Left ventricle myocardium superior (tissue), 1 donor: ENCODE measurements around the gene KRT85. TPM values are rescaled to one million over a fixed set of nuclear protein-coding genes. Genes with fewer than 3 reads are reported as not detected.

ENCODE experiments used
- ATAC-seq: fragments of 200-7000 bp; cut with Tn5 transposase; one replicate; pipeline ENCODE4 v1.9.1; 2020; ENCODE audit warnings: mild to moderate bottlenecking, moderate library complexity
- DNase-seq: peaks from one replicate; pipeline ENCODE4 v3.0.0-alpha.2; 2020
- intact Hi-C: fragments of 100-400 bp; cut with micrococcal nuclease; formaldehyde crosslinking; loops from one replicate; pipeline ENCODE4 v1.11.0; 2022
- total RNA-seq: library from RNA; stranded (reverse); fragmentation: NEBNext Ultra II Directional; extraction: Animal tissue kit (Norgen Biotek cat#: 25700); gene quantifications from one replicate; pipeline ENCODE4 v1.2.1, GENCODE V29; 2021
- donor health status: DM: no; HTN: yes; CAD: no; lungs with severe emphysema.

KRT85 gene
- total RNA-seq, 1 donor from 2014 or later: not detected

DNA sequence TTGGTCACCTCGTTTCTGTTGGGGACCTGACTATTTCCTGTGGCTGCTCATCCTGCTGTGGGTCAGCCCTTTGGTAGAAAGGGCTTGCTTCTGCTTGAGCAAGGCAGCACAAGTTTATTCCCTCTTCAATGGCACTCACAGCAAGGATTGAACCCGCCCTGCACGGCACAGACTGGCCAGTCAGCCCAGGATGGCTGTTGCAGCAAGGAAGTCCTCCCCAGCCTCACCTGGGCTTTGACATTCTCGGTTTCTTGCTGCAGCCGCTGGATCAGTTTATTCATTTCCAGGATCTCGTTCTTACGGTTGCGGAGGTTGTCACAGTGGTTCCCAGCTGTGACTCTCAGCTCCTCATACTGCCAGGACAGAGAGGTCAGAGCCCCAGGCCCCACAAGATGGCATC, 29.4 kb upstream of the KRT85 start:
- intact Hi-C loops: no loop called here
- DNase-seq: no peak
- no peak for ATAC-seq

DNA sequence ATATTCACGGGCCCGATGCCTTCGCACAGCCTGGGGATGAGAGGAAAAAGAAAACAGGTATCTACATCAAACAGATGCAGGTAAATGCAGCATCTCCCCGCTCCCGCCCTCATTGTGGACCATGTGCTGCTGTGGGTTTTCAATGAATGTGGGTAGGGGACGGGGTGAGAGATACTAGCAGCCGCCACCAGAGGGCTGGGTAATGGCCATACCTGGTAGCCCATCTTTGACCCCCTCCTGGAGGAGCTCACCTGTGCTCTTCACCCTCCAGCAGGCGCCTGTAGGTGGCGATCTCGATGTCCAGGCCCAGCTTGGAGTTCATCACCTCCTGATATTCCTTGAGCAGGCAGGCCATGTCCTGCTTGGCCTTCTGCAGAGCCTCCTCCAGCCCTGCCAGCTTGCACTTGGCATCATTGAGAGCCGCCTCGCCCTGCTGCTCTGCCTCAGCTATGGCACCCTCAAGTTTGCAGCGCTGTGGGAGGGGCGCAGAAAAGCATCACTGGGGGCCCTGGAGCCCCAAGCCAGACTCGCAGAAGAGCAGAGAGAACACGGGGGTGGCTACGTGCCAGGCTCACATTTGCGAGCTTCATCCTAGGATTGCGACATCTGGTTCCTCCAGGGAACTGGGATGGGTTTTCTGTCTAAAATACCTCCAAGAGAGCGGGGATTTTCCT, 28.6 kb upstream of the KRT85 start:
- intact Hi-C loops: no loop called here
- ATAC-seq: no peak
- DNase-seq: peak; percentile 60

DNA sequence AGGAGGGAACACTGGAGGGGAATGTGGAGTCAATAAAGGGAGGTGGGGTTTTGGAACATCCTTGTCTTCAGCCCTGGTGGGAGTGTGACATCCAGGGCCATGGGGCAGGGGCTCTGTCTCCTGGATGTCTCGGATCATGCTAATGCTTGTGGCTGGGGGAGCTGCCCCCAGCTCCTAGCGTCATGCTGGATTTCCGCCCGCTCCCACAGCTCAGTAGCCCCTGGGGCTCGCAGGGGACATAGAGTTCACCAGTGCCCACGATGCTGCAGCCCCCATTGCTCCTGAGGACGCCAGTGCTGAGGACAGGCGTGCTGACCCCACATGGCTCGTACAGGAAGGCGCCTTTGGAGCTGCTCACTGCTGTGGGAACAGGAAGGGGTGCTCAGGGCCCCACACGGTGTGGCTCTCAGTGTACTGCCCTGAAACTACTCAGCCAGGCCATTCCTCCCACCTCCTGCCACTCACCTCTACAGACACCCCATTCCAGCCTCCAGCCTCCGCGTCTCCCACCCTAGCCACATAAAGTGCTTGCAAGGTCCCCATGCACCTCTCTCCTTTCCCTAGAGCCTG, 27.6 kb upstream of the KRT85 start:
- intact Hi-C loops: no loop called here
- DNase-seq (no peak), ATAC-seq (no peak)

DNA sequence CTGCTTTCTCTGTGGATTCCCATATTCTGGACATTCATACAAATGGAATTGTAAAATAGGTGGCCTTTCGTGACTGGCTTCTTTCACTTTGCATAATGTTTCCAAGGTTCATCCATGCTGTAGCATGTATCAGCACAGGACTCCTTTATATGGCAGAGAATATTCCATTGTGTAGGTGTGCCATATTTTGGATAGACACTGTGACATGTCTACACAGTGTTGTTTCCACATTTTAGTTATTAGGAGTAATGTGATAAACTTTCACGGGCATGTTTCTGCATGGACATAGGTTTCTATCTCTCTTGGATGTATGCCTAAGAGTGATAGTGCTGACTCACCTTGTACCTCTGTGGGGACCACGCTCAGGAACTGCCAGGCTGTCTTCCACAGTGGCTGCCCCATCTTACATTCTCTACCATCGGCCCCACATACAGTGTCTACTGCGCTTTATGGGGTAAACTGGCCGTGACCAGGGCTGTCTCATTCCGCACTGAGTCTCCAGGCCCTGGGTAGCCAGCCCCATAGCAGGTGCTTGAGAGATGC, 25.3 kb upstream of the KRT85 start:
- intact Hi-C loops: no loop called here
- ATAC-seq: no peak
- no peak for DNase-seq

DNA sequence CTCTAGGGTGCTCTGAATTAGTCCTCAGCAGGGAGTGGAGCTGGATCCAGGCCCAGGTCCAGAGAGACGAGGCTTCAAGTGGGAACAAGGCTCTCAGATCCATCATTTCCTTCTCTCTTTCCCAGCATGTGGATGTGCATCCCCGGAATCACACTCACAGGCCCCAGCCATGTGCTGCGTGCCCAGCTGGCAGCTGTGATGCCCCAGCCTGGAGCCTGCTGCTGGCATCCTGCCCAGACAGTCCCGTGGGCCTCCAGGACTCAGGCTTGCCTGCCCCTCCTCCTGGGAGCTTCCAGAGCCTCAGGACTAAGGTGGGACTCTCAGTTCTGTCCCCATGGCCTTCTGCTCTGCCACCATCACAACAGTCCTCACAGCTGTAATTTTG, 24.3 kb upstream of the KRT85 start:
- peak; percentile 89 for DNase-seq
- ATAC-seq: peak; percentile 96
- intact Hi-C loops: no loop called here

DNA sequence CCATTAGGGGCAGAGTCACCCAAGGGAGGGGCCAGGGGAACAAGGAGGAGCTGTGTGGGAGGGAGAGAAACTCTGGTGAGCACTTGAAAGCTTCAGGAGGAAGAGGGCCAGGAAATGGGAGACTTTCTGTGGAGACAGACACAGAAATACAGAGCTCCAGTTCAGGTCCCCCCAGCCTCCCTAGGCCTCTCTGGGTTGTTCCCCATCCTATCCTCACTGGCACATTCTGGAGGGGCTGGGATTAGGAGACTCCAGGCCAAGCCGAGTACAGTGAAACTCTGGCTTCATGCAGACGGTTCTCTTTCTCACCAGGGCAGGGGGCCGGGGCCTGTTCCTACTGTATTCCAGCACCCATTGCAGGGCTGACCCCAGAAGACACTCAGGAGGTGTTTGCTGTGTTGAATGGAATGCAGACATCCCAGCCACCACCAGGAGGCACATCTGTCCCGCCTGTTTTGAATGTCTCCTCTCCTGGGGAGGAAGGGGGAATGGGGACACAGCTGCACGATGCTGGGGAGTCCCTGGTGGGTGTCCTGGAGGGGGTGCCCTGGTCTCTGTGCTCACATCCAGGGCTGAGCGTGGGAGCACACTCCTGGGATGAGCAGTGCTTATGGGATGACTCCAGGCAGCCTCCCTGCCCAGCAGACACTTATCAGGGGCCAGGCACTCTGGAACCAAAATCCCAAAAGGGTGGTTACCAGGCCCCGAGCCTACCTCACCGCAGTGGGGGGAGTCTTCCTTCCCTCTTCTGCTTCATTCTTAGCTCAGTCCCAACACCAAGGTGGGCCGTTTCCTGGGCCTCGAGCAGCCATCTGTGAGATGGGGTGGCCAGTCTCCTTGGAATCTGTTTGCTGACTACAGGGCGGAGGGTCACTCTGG, 23.7 kb upstream of the KRT85 start:
- intact Hi-C loops: no loop called here
- DNase-seq (no peak), ATAC-seq (peak; percentile 7)

DNA sequence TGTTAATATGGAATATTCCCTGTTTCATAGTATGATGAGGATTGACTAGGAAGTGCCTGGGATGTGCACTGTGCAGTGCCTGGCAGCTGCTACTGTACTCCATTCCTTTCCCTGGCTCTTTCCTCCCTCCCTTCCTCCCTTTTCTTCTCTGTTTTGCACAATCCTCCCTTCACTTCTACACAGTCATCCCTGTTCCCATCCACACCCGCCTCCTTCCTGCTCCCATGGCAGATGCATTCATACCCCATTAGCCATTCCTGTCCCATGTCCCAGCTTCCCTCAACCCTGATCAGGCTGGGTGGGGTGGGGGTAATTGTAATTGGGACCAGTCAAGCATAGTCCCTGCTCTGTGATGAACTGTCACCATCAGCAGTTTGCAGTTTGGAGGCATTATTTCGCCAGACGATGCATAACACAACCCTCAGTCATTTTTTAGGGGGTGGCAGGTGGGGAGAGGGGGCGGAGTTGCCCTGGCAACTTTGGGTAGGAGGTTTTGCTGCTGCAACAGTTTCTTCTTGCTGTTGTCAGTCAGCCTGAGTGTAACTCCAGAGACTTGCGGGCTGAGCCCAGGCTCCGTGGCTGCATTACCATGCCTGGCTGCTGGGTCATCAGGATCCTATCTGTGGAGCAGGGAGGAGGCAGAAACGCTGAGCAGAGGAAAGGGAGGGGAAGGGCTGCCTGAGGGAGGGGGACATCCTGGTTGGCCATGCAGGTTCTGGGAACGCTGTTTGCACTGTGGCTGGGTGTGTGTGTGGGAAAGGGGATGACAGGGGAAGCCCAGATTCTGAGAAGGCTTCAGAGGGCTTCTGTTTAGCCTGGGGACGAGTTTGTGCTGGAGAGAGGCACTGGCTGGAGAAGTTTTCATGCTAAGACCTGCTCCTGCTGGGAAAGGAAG, 22.3 kb upstream of the KRT85 start:
- DNase-seq: no peak
- intact Hi-C loops: no loop called here
- ATAC-seq: no peak

DNA sequence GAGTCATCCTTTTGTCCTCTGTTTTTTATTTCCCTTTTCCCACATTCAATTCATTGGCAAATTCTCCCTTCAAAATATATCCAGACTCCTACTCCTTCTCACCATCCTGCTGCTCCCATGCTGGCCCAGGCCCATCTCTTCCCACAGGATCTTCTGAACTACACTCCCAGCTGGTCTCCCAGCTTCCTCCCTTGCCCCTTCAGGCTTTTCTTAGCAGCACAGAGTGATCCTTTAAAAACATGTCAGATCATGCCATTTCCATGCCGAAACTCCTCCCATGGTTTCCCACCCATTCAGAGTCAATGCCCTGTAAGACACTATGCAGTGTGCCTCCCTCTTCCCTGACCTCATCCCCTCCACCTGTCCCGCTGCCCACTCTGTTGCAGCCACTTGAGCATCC, 20.6 kb upstream of the KRT85 start:
- no peak for DNase-seq
- ATAC-seq: no peak
- intact Hi-C loops: no loop called here

DNA sequence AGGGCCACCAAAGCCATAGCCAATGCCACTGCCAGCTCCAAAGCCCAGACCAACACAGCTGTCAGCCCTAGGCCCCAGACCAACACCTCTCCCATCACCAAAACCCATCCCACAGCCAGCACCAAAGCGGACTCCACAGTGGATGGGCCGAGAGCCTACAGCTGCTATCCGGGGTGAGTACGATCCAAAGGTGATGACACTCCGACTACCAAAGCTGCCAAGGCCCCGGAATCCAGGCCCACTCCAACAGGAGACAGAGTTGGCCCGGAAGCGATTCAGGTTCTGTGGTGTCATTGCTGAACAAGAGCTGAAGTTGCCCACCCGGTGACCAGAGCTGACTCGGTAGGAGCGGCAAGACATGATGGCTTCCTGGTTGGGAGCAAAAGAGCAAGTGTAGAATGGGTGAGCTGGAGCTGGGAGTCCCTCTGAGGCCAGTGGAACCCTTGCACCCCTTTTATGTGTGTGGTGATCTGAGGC, 18.0 kb upstream of the KRT85 start, which contains the start of gene KRT84:
Gene KRT84 (minus strand): TSS at position 427 of the 477 bp plus-strand sequence. CDS start 67 bp downstream, at position 360.
- intact Hi-C loops: no loop called here
- ATAC-seq: no peak
- DNase-seq: no peak

DNA sequence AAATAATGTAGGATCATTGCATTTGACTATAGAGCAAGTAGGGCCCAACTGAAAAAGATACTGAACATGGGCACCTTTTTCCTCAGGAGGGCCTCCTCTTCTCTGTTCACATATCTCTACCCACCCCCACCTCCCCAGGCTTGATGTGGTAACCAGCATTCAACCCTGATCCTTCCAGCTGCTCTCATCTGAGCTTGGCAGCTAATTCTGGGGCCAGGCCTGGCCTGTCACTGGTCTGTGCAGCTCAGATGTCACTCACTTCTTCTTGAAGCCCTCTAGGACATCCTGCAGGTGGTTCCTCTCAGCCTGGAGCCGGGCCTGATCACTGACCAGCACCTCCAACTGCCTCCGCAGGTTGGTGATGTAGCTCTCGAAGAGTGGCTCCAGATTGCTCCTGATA, 16.1 kb upstream of the KRT85 start:
- DNase-seq: no peak
- ATAC-seq: no peak
- intact Hi-C loops: loop anchor here (5.0 kb wide), 1 partner anchor 124 kb away; no protein-coding TSS in a partner anchor

DNA sequence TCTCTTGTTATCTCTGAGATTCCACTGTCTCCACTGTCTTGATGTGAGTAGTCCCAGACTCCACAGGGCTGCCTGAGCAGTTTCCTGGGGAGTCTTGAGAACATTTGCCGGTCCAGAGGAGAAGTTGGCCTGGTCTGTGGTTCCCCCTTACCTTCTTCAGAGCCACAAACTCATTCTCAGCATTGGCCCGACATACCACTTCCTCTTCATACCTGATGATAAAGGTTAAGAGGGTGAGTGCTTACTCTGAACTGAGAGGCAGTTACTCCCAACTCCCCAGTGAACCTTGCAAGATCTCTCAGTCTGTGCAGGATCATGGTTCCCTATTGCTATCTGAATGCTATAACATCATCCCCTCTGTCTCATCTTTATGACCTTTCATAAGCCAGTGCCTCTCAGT, 15.6 kb upstream of the KRT85 start:
- no peak for DNase-seq
- no peak for ATAC-seq
- intact Hi-C loops: loop anchor here (5.0 kb wide), 1 partner anchor 124 kb away; no protein-coding TSS in a partner anchor

DNA sequence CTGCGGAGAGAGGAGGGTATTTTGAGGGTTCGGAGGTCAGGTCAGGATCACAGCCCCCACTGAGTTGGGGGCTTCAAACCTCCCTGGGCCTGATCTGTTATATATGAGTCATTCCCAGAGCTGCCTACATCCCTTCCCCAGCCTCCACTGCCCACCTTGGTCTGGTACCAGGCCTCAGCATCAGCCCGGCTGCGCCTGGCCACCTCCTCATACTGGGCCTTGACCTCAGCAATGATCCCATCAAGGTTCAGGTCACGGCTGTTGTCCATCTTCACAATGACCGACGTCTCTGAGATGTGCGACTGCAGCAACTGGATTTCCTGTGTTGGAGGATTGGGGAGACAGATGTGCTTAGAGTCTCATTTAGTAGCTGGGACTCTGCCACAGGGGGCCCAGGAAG, 13.9 kb upstream of the KRT85 start:
- DNase-seq (no peak), ATAC-seq (no peak)
- intact Hi-C loops: loop anchor here (5.0 kb wide), 1 partner anchor 126 kb away; no protein-coding TSS in a partner anchor

DNA sequence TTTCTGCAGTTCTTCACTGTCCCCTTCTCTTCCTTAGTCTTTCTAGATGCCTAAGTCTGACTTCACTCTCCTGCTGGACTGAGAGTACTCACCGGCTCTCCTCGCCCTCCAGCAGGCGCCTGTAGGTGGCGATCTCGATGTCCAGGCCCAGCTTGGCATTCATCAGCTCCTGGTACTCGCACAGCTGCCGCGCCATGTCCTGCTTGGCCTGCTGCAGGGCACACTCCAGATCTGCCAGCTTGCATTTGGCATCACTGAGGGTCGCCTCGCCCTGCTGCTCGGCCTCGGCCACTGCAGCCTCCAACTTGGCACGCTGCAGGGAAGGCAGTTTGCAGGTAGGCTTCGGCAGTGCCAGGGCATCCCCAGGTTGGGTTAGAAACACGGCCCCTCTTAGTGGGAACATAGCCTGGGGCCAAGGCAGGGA, 13.0 kb upstream of the KRT85 start:
- intact Hi-C loops: loop anchor here (5.0 kb wide), 1 partner anchor 127 kb away; no protein-coding TSS in a partner anchor
- ATAC-seq: peak; percentile 52
- peak; percentile 50 for DNase-seq

DNA sequence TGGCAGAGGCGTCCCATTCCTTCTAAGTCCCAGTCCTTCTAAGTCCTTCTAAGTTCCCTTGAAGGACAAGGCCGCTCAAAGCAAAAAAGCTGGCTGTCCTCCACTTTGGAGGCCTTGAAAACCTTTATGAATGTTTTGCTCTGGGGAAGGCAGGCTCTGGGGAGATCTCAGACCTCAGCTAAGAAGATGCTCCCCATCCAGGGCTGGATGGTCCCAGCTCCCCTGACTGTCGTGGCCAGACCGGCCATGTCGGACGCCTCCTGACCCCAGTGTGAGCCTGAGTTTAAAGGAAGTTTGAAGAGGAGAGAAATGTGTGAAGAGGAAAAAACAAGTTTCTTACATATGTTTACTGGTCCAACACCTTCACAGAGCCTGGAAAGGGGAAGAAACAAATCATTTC, 12.3 kb upstream of the KRT85 start:
- intact Hi-C loops: loop anchor here (10.0 kb wide), 1 partner anchor 495 kb away; no protein-coding TSS in a partner anchor
- no peak for DNase-seq
- ATAC-seq: no peak

DNA sequence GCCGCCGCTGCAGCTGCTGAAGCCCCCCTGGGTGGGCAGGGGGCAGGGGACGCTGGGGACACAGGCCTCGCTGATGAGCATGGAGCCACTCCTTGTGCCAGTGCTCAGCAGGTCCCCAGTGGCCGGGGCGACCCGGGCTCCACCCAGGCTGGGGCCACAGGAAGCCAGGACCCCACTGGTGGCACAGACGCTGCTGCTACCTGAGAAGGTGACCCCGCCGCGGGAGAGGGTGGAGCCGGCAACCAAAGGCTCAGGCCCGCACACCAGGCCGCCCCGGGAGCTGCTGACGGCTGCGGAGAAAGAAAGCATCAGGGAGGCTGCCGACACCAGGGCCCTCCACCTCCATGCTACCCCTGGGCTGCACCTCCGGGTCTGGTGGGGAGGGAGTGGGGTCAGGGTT, 10.8 kb upstream of the KRT85 start:
- intact Hi-C loops: loop anchor here (10.0 kb wide), 1 partner anchor 497 kb away; no protein-coding TSS in a partner anchor
- DNase-seq (no peak), ATAC-seq (no peak)

DNA sequence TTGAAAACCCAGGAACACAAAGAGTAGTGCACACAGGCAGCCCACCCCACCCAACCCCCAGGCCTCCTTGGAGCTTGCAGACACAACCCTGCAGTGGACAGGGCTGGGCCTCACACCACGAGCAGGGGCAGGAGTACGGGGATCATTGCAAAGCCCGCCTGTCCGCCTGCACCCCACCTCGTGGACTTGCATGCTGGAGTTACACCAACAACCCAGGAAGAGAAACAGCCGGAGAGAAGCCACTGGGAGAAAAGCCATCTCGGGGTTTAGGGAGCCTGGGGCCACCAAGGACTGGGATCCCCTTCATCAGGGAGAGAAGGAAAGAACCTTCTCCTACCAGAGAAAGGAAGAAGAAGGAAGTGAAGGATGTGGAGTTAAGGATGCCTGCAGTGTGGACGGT, 10.0 kb upstream of the KRT85 start:
- ATAC-seq (no peak), DNase-seq (no peak)
- intact Hi-C loops: loop anchor here (10.0 kb wide), 1 partner anchor 498 kb away; no protein-coding TSS in a partner anchor

DNA sequence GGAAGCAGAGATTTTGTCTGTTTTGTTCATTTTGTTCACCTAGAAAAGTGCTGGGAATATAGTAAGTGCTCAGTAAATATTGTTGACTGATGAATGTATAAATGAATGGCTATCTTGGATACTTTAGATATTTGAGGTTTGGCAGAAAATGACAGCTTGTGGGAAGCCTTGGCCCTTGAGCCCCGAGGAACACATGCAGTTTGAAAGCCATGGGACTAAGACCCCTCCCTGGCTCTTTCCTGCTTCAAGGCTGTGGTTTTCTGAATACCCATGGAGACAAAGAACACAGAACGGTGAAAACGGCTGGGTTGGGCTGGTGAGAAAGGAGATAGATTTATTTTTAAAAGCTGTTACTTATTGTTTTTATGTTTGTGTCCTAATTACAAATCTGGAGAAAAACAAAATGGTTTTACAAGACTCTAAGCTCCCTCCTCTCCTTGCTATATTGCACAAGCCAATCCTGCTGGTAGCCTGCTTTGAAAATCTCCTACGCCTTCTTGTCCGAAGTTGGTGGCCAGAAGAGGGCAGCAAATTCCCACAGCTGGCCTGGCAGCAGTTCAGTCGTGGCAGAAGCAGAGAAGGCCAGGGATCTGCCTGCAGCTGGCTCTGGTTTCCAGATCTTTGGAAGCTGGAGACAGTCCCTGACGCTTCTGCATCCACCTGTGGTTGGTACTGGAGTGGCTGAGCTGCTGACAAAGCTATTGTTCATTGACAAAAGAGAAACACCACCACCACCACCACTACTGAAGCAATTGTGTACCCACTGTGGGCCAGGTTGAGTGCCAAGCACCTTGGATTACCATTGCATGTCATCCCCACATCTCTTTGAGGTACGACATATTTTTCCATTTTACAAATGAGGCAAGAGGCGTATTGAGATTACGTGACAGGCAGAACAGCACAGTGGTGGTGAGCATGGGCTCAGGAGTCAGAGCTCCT, 5.2 kb upstream of the KRT85 start:
- ATAC-seq (peak; percentile 90), DNase-seq (peak; percentile 85)
- intact Hi-C loops: loop anchor here (10.0 kb wide), 1 partner anchor 502 kb away; no protein-coding TSS in a partner anchor
